Measurements from ENCODE around the gene SORT1.
"Not testable (repeated sequence)": the region's sequence is repeated elsewhere in the genome, so short reads cannot be mapped to it uniquely, and the experiment has no call there.

The SORT1 gene

DNA sequence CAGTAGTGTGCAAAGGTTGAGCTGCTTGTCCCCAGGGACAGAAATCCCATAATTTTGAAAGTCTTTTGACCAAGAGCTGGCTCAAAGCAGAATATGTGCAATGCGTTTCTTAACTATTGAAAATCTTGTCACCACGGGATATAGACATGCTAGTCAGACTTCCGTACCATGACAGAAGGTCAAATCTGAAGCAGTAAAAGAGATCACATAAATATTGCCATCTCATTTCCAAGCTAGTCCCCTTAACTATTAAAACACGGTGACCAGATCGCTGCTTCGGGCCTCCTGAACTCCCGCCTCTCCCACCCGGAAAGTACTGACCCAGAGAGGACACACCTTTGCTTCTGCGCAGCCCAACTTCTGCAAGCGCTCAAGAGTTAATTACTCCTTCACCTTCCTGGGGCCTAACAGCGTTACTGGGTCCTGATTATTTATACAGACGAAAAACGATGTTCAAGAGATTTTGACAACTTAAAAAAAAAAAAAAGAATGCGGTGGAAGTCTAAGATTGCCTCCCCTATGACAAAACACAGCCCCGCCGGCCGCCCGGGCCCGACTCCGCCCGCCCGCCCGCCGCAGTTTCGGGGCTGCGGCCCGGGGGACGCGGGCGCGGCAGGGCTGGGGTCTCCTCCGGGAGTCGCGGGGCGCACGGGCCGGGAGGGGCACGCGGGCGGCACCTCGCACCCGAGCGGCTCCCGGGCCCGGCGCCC lies 692 bp downstream of the SORT1 start:
- no peak for DNase-seq

- DNase-seq = no peak
These were observed 1.2 kb downstream of the SORT1 start for GRCh38 chr1:109396513-109396839.

- no peak for DNase-seq
These were observed 1.9 kb downstream of the SORT1 start for GRCh38 chr1:109395602-109396512.

GRCh38 chr1:109395282-109395599 lies 2.5 kb downstream of the SORT1 start:
- DNase-seq = not testable (repeated sequence)

- DNase-seq = no peak
These were observed 3.0 kb downstream of the SORT1 start for GRCh38 chr1:109394591-109395281.

DNA sequence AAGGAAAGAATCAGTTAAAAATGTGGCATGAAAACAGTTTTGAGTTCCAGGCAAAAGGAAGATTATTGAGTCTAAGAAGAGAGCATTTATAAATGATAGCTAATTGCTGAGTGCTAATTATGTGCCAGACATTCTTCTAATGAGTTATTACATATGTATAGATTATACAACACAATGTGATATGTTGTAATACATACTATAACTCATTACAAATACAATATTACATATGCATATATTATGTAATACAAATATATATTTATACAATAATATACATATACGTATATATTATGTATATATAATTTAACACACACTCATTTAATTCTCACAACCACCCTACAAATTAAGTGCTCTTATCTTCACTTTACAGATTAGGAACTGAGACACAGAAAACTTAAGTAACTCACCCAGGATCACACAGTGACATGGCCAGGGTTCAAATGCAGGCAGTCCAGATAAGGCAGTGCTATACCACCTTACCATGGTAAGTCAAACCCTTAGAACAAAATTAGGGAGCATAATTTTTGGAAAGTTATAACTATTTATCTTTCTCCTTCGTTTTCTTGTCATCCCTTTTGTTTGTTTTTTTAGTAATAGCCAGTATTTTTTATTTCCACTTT lies 4.0 kb downstream of the SORT1 start:
- DNase-seq = no peak

GRCh38 chr1:109392788-109393616 lies 4.7 kb downstream of the SORT1 start:
- DNase-seq = no peak

DNA sequence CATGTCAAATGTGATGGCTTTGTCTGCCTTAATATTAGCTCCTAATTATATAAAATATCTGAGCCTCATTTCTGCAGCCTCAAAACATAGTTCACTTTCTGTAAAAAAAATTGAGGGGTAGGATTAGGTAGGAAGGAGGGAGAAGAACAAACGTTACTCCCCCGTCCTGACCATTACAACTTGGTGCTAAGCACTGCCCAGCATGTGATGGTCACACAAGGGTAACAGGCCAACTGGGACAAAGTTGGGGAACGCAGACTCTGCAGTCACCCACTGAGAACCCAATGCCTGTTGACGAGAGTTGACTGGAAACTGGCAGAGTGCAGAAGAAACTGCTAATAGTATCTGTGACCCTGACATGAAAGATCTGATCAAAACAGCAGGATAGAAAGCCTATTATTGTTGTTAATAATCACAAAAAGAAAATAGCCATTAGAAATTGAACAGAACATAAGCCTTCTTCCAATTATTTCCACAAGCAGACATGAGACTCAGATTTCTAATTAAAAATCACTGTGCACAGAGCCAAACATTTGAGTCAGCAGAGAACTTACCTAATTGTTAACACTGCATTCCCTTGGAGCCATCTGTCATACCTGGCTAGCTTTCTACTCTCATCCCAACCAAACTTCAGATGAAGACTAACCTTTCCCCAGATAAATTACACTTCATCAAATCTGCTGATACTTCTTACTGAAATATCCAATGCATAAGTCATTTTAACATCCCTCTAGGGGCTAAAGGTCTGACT lies 5.5 kb downstream of the SORT1 start:
- no peak for DNase-seq

DNA sequence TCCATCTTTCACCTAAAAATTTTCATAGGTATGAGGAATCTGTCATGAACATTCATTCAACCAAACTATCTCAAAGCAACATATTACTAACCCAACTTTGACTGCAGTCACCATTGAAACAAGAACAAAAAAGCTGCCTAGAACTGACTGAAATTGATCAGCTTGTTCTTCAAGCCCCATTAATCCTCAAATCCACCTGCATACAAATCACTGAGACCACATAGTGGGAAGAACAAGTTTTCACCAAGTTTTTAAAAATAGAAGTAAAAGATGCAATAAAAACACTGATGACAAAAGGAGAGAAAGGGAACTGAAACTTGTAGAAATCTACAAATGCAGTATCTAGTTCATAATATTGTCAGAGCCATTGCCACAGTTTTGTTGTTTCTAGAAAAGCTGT lies 6.1 kb downstream of the SORT1 start:
- no peak for DNase-seq

GRCh38 chr1:109391157-109391556 lies 6.6 kb downstream of the SORT1 start:
- no peak for DNase-seq

DNA sequence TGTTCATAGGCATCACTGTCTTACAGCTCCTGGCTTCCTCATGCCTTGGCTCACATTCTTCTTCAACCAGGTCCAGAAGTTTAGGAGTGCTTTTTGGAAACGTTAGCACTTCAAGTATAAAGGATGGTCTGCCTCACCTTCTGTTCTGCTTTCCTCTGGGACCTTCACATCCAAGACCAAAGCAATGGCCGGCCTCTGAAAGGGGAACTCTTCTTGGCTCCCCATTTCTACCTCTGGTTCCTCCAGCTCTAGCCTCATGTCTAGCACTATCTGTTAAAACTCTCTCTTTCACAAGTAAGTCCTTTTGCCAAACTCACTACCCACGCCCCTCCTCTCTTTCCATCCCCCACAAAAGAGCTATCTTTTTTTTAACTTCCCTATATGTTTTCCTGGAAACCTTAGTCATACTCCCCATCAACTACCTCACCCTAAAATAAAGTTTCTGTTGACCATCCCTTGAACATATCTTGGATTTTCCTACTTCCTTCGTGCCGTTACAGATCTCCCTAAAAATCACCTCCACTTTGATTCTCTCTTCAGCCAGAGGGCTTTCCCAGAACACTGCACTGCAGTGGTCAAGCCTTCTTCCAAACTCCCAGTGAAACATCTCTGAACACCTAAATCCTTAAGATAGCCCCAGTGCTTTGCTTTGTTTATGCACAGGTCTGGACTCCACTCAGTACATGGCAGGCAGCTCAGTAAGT lies 7.9 kb downstream of the SORT1 start:
- DNase-seq = no peak

DNA sequence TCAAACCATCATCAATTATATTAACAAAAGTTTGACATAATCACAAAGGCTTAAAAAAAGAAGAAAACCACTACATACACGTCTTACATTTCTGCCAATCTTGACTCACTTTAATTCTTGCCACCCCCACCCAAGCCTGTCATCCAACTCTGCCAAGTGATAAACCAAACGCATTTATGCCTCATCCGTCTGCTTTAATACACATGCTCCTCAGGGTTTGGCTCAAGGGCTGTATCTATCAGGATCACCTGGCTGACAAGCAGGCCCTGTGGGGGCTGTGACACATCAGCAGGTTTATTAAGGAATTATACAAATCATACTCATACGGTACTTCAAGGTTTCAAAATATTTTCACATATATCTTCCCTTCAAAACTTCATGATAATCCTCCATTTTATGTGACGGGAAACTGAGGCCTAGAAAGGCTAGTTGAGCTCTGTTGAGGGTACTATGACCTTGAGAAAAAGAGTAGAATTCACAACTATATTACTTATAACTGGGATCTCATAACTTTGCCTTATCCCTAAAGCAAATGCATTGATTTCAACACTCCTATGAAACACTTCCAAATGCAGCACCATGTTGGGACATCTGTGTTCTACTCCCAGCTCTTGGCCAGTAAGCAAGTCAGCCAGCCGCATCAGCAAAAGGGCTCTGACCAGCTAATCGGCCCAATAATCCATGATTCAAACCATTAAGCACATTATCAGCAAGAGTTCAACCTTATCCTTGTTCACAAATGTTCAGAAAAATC lies 8.7 kb downstream of the SORT1 start:
- DNase-seq = no peak

DNA sequence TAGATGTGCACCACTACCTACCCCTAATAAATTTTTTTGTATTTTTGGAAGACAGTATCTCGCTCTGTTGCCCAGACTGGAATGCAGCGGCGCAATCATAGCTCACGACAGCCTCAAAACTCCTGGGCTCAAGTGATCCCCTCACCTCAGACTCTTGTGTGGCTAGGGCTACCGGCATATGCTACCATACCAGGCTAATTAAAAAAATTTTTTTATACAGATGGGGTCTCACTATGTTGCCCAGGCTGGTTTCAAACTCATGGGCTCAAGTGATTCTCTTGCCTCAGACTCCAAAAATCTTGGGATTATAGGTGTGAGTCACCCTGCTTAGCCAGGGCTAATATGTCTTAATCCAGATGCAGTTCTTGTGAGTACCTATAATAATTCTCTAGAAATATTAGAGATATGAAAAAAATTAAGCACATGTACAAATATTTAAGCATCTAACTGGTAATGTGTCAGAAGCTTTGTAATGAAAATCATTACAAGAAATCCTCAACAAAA lies 9.5 kb downstream of the SORT1 start:
- no peak for DNase-seq

GRCh38 chr1:109386054-109386717 lies 11.5 kb downstream of the SORT1 start:
- no peak for DNase-seq

GRCh38 chr1:109385417-109385816 lies 12.3 kb downstream of the SORT1 start:
- no peak for DNase-seq

DNA sequence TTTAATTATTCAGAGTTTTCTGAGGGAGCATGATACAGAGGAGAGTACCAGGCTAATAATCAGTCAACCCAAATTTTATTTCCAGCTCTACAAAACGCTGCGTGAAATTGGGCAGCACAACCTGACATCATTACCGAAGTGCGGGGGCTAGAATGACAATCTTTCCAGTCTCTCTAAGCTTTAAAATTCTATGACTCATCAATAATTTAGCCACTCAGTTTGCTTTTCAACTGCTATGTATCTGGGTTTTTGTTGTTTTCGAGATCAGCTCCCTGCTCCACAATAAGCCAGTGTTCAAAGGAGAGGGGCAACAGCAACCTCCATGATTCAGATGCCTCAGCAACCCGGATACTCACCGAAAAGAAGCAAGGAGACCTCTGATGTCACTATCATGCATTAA lies 13.9 kb downstream of the SORT1 start:
- no peak for DNase-seq

DNA sequence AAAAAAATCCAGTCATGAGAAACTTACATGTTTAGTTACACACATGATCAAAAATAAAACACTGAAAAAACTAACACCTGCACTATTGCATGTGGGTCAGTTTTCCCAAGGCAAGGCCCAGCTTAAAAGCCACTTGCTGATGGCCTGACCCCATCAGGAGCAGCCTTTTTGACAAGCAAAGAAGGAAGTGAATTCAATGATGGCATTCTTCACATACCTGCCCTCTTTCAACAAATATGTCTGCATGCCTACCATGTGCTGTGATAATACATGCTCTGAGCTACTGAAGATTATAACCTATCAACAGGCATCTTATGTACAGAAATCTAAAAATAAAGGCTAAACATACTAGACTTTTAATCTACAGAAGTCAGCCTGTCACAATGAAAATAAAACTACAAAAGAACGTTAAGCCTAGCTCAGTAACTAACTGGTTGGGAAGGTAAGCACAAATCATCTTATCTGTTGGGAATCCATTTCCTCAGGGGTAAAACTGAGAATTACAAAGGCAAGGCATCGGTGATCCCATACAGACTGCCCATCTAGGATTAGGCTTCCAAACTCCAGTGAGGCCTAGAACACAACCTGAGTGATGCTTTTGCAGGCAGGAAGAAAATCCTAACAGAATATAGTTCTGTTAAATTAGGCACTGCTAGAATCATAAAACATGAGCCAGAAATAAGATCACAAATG lies 14.5 kb downstream of the SORT1 start:
- no peak for DNase-seq

- no peak for DNase-seq
These were observed 16.1 kb downstream of the SORT1 start for GRCh38 chr1:109381573-109381972.

GRCh38 chr1:109379907-109380306 lies 17.8 kb downstream of the SORT1 start:
- no peak for DNase-seq
